ENCODE data around the gene TBC1D4. TPM values are rescaled to one million over a fixed set of nuclear protein-coding genes. Genes with fewer than 3 reads are reported as not detected.

The TBC1D4 gene, protein sequence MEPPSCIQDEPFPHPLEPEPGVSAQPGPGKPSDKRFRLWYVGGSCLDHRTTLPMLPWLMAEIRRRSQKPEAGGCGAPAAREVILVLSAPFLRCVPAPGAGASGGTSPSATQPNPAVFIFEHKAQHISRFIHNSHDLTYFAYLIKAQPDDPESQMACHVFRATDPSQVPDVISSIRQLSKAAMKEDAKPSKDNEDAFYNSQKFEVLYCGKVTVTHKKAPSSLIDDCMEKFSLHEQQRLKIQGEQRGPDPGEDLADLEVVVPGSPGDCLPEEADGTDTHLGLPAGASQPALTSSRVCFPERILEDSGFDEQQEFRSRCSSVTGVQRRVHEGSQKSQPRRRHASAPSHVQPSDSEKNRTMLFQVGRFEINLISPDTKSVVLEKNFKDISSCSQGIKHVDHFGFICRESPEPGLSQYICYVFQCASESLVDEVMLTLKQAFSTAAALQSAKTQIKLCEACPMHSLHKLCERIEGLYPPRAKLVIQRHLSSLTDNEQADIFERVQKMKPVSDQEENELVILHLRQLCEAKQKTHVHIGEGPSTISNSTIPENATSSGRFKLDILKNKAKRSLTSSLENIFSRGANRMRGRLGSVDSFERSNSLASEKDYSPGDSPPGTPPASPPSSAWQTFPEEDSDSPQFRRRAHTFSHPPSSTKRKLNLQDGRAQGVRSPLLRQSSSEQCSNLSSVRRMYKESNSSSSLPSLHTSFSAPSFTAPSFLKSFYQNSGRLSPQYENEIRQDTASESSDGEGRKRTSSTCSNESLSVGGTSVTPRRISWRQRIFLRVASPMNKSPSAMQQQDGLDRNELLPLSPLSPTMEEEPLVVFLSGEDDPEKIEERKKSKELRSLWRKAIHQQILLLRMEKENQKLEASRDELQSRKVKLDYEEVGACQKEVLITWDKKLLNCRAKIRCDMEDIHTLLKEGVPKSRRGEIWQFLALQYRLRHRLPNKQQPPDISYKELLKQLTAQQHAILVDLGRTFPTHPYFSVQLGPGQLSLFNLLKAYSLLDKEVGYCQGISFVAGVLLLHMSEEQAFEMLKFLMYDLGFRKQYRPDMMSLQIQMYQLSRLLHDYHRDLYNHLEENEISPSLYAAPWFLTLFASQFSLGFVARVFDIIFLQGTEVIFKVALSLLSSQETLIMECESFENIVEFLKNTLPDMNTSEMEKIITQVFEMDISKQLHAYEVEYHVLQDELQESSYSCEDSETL (N-terminal part only)
- total RNA-seq: 100 to 1,000 TPM in 8 of 9 donors, 10 to 100 TPM in 1; 59.2 to 324 (median 236) TPM
- 100 to 1,000 TPM in 1 of 3 donors, 10 to 100 TPM in 2; 41.6 to 110 (median 88.4) TPM for polyA plus RNA-seq
- long read RNA-seq, donor 1, full-length matches to known transcripts: 2 of 17 reads
- long read RNA-seq, donor 1, partial matches to known transcripts: 15 of 17 reads
- long read RNA-seq, donor 1, other reads (novel, unspliced or antisense): 0 of 17 reads
- long read RNA-seq, donor 2, full-length matches to known transcripts: 2 of 16 reads
- long read RNA-seq, donor 2, partial matches to known transcripts: 14 of 16 reads
- long read RNA-seq, donor 2, other reads (novel, unspliced or antisense): 0 of 16 reads
- long read RNA-seq, donor 3, full-length matches to known transcripts: 2 of 17 reads
- long read RNA-seq, donor 3, partial matches to known transcripts: 15 of 17 reads
- long read RNA-seq, donor 3, other reads (novel, unspliced or antisense): 0 of 17 reads
- long read RNA-seq, donor 4, full-length matches to known transcripts: 1 of 67 reads
- long read RNA-seq, donor 4, partial matches to known transcripts: 59 of 67 reads
- long read RNA-seq, donor 4, other reads (novel, unspliced or antisense): 7 of 67 reads
- long read RNA-seq, donor 5, full-length matches to known transcripts: 230 of 376 reads
- long read RNA-seq, donor 5, partial matches to known transcripts: 130 of 376 reads
- long read RNA-seq, donor 5, other reads (novel, unspliced or antisense): 16 of 376 reads
- long read RNA-seq, donor 6, partial matches to known transcripts: 39 of 44 reads
- long read RNA-seq, donor 6, other reads (novel, unspliced or antisense): 3 of 44 reads
- long read RNA-seq, donor 7, partial matches to known transcripts: 16 of 16 reads
- long read RNA-seq, donor 7, other reads (novel, unspliced or antisense): 0 of 16 reads
- long read RNA-seq, donor 8, full-length matches to known transcripts: 7 of 33 reads
- long read RNA-seq, donor 8, partial matches to known transcripts: 26 of 33 reads
- long read RNA-seq, donor 8, other reads (novel, unspliced or antisense): 0 of 33 reads
- long read RNA-seq, donor 9, full-length matches to known transcripts: 1 of 19 reads
- long read RNA-seq, donor 9, partial matches to known transcripts: 18 of 19 reads
- long read RNA-seq, donor 9, other reads (novel, unspliced or antisense): 0 of 19 reads
- long read RNA-seq, donor 10, full-length matches to known transcripts: 1 of 8 reads
- long read RNA-seq, donor 10, partial matches to known transcripts: 7 of 8 reads
- long read RNA-seq, donor 10, other reads (novel, unspliced or antisense): 0 of 8 reads

DNA sequence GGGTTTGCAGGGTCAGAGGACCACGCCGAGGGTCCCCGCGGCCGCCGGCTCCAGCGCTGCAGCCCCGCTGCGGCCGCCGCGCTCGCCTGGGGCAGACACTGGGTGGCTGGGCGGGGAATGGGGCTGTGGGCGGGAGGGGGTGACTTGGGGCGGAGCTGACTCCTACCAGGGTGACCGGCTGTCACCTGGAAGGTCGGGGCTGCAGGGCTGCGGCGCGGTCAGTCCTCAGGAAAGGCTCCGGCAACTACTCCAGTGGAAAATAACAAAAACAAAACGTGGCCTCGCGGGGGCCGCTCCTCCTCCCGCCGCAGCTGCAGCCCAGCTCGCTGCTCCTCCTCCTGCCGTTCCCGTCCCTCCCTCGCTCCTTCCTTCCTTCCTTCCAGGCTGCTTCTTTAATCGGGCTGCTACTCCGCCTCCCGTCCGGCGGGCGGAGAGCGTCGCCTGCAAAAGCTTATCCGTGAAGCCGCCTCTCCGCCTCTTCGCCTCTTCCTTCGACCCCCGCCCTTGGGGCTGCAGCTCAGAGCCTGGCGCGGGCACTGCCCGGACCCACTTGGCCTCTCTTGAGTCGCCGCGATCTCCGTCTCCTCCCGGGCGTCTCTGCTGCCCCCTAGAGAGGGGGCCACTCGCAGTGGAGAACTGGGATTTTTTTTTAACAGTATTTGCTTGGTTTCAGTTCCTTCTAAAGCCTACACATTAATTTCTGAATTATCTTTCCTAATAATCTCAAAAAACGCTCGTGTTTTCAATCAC lies at the start of gene TBC1D4:
TSS of gene TBC1D4 (minus strand) at position 100 of the 750 bp plus-strand sequence. CDS start 402 bp downstream, outside the sequence.
- WGBS, 4 donors: 0 to 1% (median 0%) methylated on average over 32 to 58 of the region's 58 CpGs
- Histone ChIP-seq H3K27ac (peak within 1 kb of the TSS; percentile 76 to 91 (median 80)), H3K27me3 (no peaks in the 10 kb centered on the region), H3K36me3 (replicated peaks in 1 of 2) (no peaks in the 10 kb centered on the region), H3K4me3 (peak within 1 kb of the TSS; percentile 56 to 88 (median 85)), H3K4me1 (replicated peaks in 1 of 2) (peaks cover 0 to 10% of the 10 kb centered on the region in 2 donors), H3K9me3 (replicated peaks in 1 of 3) (no peaks in the 10 kb centered on the region)
- TF ChIP-seq, protein P1, sequence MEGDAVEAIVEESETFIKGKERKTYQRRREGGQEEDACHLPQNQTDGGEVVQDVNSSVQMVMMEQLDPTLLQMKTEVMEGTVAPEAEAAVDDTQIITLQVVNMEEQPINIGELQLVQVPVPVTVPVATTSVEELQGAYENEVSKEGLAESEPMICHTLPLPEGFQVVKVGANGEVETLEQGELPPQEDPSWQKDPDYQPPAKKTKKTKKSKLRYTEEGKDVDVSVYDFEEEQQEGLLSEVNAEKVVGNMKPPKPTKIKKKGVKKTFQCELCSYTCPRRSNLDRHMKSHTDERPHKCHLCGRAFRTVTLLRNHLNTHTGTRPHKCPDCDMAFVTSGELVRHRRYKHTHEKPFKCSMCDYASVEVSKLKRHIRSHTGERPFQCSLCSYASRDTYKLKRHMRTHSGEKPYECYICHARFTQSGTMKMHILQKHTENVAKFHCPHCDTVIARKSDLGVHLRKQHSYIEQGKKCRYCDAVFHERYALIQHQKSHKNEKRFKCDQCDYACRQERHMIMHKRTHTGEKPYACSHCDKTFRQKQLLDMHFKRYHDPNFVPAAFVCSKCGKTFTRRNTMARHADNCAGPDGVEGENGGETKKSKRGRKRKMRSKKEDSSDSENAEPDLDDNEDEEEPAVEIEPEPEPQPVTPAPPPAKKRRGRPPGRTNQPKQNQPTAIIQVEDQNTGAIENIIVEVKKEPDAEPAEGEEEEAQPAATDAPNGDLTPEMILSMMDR (IDR thresholded peaks at IDR 0.05): peak; percentile 64 to 88 (median 78)
- peak in 1 of 2 donors; percentile 80 for TF ChIP-seq POLR2A (IDR thresholded peaks at IDR 0.05)
- peak; percentile 91 to 96 (median 95) for DNase-seq
- intact Hi-C loops (cut with DNase I): loop anchor here in 1 of 2 donors (10.0 kb wide), 2 partner anchors 63 to 117 kb away; partner anchors contain the start of gene UCHL3

DNA sequence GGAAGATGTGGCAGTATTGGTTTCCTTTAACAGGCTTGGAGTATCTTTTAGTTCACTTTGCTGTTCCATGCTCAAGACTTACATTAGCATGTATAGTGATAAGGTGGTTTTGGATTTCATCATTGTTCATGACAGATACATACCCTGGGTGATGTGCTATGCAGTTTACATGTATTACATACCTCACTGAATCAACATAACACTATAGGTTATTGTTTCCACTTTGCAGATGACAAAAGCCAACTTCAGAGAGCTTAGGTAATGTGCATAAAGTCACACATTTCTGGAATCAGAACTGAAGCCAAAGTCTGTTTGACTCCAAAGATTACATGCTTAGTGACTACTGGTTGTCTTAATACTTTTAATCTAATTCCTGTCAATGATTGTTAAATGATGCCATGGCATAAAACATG lies 48.6 kb upstream of the TBC1D4 start:
- no peak for TF ChIP-seq POLR2A (IDR thresholded peaks at IDR 0.05)
- TF ChIP-seq, protein P1 (IDR thresholded peaks at IDR 0.05): no peak
- H3K36me3 ChIP-seq (replicated peaks in 1 of 2): peaks cover 0 to 3% of the 10 kb centered on the region in 2 donors
- intact Hi-C loops (cut with DNase I): no loop called here

More for the DNA sequence above, 48.6 kb upstream of the TBC1D4 start:
- no peak overlapping the region for H3K27ac ChIP-seq
- no peak for DNase-seq
- H3K9me3 ChIP-seq (replicated peaks in 1 of 3): no peaks in the 10 kb centered on the region
- no peak overlapping the region for H3K4me3 ChIP-seq
- peaks cover 0 to 41% of the 10 kb centered on the region in 2 donors for H3K4me1 ChIP-seq (replicated peaks in 1 of 2)
- H3K27me3 ChIP-seq: no peaks in the 10 kb centered on the region
